Liver (tissue), 9 donors: ENCODE measurements around the gene ATRX. TPM values are rescaled to one million over a fixed set of nuclear protein-coding genes. Genes with fewer than 3 reads are reported as not detected.

Experiments used
- DNase-seq: peaks from one replicate; pipeline ENCODE4 v3.0.0-alpha.2; 2017; ENCODE audit warnings: low spot score
- H3K27ac ChIP-seq, 2 donors: one replicate each; pipeline ENCODE4 v1.7.0; 2013; ENCODE audit warnings: inconsistent platforms in 2 of 2, low read length in 2 of 2, control low read depth in 1 of 2, low read depth in 1 of 2, mild to moderate bottlenecking in 1 of 2
- H3K27me3 ChIP-seq, 4 donors: one replicate each; pipeline versions ENCODE4 v1.6.1 to v1.7.0; 2013; ENCODE audit warnings: low read length in 3 of 4, inconsistent platforms in 1 of 4, mild to moderate bottlenecking in 1 of 4, moderate library complexity in 1 of 4; ENCODE audit not compliant: control insufficient read depth in 4 of 4, insufficient read depth in 4 of 4
- H3K36me3 ChIP-seq, 4 donors: one replicate each; pipeline versions ENCODE4 v1.6.1 to v1.7.0; 2013; ENCODE audit warnings: low read length in 3 of 4, mild to moderate bottlenecking in 3 of 4, low read depth in 1 of 4, moderate library complexity in 1 of 4; ENCODE audit not compliant: control insufficient read depth in 4 of 4, insufficient read depth in 3 of 4
- H3K4me1 ChIP-seq, 4 donors: one replicate each; pipeline versions ENCODE4 v1.6.1 to v1.7.0; 2013; ENCODE audit warnings: low read length in 3 of 4, mild to moderate bottlenecking in 3 of 4, moderate library complexity in 1 of 4; ENCODE audit not compliant: control insufficient read depth in 4 of 4, insufficient read depth in 4 of 4
- H3K4me3 ChIP-seq, 3 donors: one replicate each; pipeline versions ENCODE4 v1.6.1 to v1.7.0; 2013; ENCODE audit warnings: low read length in 3 of 3, control low read depth in 1 of 3, low read depth in 1 of 3, mild to moderate bottlenecking in 1 of 3
- H3K9ac ChIP-seq, 2 donors: one replicate each; pipeline ENCODE4 v1.7.0; 2013; ENCODE audit warnings: low read length in 2 of 2, mild to moderate bottlenecking in 2 of 2, moderate library complexity in 2 of 2, control low read depth in 1 of 2, low read depth in 1 of 2
- H3K9me3 ChIP-seq, 4 donors: one replicate each; pipeline versions ENCODE4 v1.6.1 to v1.7.0; 2013; ENCODE audit warnings: low read length in 3 of 4; ENCODE audit not compliant: control insufficient read depth in 4 of 4
- FOXA1 ChIP-seq: IDR thresholded peaks from 2 replicates; pipeline ENCODE4 v1.6.1; 2016; ENCODE audit warnings: antibody characterized with exemption
- FOXA2 ChIP-seq: IDR thresholded peaks from 2 replicates; pipeline ENCODE4 v1.6.1; 2016; ENCODE audit warnings: antibody characterized with exemption
- HNF4G ChIP-seq: IDR thresholded peaks from 2 replicates; pipeline ENCODE4 v1.6.1; 2016; ENCODE audit warnings: antibody characterized with exemption
- JUND ChIP-seq, 2 donors: IDR thresholded peaks; 2 replicates each; pipeline ENCODE4 v1.6.1; 2016; ENCODE audit warnings: antibody characterized with exemption in 2 of 2
- NR2F2 ChIP-seq: IDR thresholded peaks from 2 replicates; pipeline ENCODE4 v1.6.1; 2016; ENCODE audit warnings: antibody characterized with exemption
- RAD21 ChIP-seq, 2 donors: IDR thresholded peaks; 2 replicates each; pipeline ENCODE4 v1.6.1; 2016; ENCODE audit warnings: antibody characterized with exemption in 2 of 2, mild to moderate bottlenecking in 2 of 2
- RXRA ChIP-seq, 2 donors: IDR thresholded peaks; 2 replicates each; pipeline ENCODE4 v1.6.1; 2017 to 2018; ENCODE audit warnings: antibody characterized with exemption in 2 of 2, mild to moderate bottlenecking in 1 of 2
- TAF1 ChIP-seq: conservative IDR thresholded peaks from 2 replicates; pipeline ENCODE4 v1.6.1; 2016; ENCODE audit warnings: antibody characterized with exemption, mild to moderate bottlenecking
- YY1 ChIP-seq: IDR thresholded peaks from 2 replicates; pipeline ENCODE4 v1.6.1; 2016; ENCODE audit warnings: antibody characterized with exemption, mild to moderate bottlenecking
- whole genome bisulfite sequencing: extraction: QIAGEN DNeasy Blood & Tissue Kit; methylation state at CpG from one replicate; pipeline ENCODE4 v1.1.7; 2013; 5-methylcytosine and 5-hydroxymethylcytosine counted together
- polyA plus RNA-seq, 2 donors: library from polyadenylated mRNA; stranded (reverse) in 1 of 2; unstranded in 1 of 2; fragments of 200-250 nt in 1 of 2; fragments of >200 nt in 1 of 2; fragmentation: Nextera tagmentation in 1 of 2; extraction: Ambion mirVana in 1 of 2; gene quantifications; one replicate each; pipeline versions ENCODE4 v1.2.1 to v1.2.3, GENCODE V29; 2013 to 2015
- total RNA-seq, 2 donors: library from RNA; depleted of rRNA; stranded (reverse); fragments of >200 nt; gene quantifications; one replicate each; pipeline ENCODE4 v1.2.3, GENCODE V29; 2014
- TF ChIP-seq, protein P1 (sequence below): IDR thresholded peaks from 2 replicates; pipeline ENCODE4 v1.6.1; 2016; ENCODE audit warnings: antibody characterized with exemption
- TF ChIP-seq, protein P2 (sequence below): IDR thresholded peaks from 2 replicates; pipeline ENCODE4 v1.6.1; 2016; ENCODE audit warnings: antibody characterized with exemption
- TF ChIP-seq, protein P3 (sequence below): fragments of 150-350 bp; IDR thresholded peaks from 2 replicates; pipeline ENCODE4 v1.5.1; 2017; ENCODE audit warnings: improper control_type of control experiment, low read depth, low read length; ENCODE audit not compliant: missing input control
- TF ChIP-seq, protein P4 (sequence below): IDR thresholded peaks from 2 replicates; pipeline ENCODE4 v1.6.1; 2016; ENCODE audit warnings: antibody characterized with exemption
- TF ChIP-seq, protein P5 (sequence below): IDR thresholded peaks from 2 replicates; pipeline ENCODE4 v1.6.1; 2016; ENCODE audit warnings: antibody characterized with exemption, mild to moderate bottlenecking
- donor health status: healthy.
- donor health status: healthy.
- donor health status: healthy.
- donor health status: healthy.
- donor health status: healthy.

Gene ATRX
- total and polyA plus RNA-seq, 4 donors, result 4.6 to 38.5 (median 32.0) TPM

DNA sequence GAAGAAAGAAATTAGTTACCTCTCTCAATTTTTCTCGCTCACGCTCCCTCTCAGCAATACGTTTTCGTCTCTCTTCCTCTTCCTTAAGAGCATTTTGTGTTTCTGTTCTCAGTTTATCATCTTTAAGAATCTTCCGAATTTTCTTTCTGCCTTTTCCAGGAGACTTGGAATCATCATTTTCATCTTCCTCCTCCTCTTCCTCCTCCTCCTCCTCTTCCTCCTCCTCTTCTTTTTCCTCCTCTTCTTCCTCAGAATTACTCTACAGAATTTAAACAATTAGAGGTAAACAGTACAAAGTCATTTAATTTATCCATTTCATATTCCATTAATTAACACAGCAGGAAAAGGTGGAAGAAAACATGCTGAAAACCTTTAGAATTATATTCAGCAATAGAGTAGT is 133.9 kb downstream of the ATRX start:
- Histone ChIP-seq H3K27ac (no peak overlapping the region), H3K9me3 (no peaks in the 10 kb centered on the region), H3K9ac (no peak overlapping the region), H3K36me3 (peaks cover 3 to 7% (median 4%) of the 10 kb centered on the region in 4 donors), H3K4me3 (no peak overlapping the region), H3K4me1 (no peaks in the 10 kb centered on the region), H3K27me3 (no peaks in the 10 kb centered on the region)
- TF ChIP-seq, protein P1, sequence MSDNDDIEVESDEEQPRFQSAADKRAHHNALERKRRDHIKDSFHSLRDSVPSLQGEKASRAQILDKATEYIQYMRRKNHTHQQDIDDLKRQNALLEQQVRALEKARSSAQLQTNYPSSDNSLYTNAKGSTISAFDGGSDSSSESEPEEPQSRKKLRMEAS, result no peak
- TF ChIP-seq, protein P2, sequence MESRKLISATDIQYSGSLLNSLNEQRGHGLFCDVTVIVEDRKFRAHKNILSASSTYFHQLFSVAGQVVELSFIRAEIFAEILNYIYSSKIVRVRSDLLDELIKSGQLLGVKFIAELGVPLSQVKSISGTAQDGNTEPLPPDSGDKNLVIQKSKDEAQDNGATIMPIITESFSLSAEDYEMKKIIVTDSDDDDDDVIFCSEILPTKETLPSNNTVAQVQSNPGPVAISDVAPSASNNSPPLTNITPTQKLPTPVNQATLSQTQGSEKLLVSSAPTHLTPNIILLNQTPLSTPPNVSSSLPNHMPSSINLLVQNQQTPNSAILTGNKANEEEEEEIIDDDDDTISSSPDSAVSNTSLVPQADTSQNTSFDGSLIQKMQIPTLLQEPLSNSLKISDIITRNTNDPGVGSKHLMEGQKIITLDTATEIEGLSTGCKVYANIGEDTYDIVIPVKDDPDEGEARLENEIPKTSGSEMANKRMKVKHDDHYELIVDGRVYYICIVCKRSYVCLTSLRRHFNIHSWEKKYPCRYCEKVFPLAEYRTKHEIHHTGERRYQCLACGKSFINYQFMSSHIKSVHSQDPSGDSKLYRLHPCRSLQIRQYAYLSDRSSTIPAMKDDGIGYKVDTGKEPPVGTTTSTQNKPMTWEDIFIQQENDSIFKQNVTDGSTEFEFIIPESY, result no peak
- TF ChIP-seq JUND (IDR thresholded peaks at IDR 0.05) (no peak), RAD21 (IDR thresholded peaks at IDR 0.05) (no peak), HNF4G (no peak), RXRA (IDR thresholded peaks at IDR 0.05) (no peak)
- TF ChIP-seq, protein P3, sequence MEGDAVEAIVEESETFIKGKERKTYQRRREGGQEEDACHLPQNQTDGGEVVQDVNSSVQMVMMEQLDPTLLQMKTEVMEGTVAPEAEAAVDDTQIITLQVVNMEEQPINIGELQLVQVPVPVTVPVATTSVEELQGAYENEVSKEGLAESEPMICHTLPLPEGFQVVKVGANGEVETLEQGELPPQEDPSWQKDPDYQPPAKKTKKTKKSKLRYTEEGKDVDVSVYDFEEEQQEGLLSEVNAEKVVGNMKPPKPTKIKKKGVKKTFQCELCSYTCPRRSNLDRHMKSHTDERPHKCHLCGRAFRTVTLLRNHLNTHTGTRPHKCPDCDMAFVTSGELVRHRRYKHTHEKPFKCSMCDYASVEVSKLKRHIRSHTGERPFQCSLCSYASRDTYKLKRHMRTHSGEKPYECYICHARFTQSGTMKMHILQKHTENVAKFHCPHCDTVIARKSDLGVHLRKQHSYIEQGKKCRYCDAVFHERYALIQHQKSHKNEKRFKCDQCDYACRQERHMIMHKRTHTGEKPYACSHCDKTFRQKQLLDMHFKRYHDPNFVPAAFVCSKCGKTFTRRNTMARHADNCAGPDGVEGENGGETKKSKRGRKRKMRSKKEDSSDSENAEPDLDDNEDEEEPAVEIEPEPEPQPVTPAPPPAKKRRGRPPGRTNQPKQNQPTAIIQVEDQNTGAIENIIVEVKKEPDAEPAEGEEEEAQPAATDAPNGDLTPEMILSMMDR, result no peak
- WGBS, result over 99% methylated on average over 5 of the region's 5 CpGs
- DNase-seq, result no peak

DNA sequence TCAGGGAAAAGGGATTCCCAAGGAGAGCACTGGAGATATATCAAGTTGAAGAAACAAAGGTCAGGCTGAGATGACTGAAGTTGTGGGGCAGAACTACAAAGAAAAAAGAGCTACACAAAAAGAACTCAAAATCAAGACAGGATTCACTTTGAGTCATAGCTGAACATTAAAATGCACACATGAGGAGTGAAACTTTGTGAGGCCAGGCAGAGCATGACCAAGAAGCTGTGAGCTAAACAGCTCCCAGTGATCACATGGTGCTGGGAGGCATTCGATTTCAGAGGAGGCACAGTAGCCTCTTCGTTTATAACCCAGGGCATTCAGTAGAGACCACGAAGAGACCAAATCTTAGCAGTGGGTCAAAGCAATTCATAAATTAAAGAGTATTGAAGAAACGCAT is 145.3 kb downstream of the ATRX start:
- TF ChIP-seq, protein P2, result no peak
- no peak for TF ChIP-seq NR2F2
- no peak for TF ChIP-seq FOXA2
- TF ChIP-seq YY1, result no peak
- TF ChIP-seq, protein P4, sequence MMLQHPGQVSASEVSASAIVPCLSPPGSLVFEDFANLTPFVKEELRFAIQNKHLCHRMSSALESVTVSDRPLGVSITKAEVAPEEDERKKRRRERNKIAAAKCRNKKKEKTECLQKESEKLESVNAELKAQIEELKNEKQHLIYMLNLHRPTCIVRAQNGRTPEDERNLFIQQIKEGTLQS, result no peak
- no peak for TF ChIP-seq FOXA1
- TF ChIP-seq, protein P5, sequence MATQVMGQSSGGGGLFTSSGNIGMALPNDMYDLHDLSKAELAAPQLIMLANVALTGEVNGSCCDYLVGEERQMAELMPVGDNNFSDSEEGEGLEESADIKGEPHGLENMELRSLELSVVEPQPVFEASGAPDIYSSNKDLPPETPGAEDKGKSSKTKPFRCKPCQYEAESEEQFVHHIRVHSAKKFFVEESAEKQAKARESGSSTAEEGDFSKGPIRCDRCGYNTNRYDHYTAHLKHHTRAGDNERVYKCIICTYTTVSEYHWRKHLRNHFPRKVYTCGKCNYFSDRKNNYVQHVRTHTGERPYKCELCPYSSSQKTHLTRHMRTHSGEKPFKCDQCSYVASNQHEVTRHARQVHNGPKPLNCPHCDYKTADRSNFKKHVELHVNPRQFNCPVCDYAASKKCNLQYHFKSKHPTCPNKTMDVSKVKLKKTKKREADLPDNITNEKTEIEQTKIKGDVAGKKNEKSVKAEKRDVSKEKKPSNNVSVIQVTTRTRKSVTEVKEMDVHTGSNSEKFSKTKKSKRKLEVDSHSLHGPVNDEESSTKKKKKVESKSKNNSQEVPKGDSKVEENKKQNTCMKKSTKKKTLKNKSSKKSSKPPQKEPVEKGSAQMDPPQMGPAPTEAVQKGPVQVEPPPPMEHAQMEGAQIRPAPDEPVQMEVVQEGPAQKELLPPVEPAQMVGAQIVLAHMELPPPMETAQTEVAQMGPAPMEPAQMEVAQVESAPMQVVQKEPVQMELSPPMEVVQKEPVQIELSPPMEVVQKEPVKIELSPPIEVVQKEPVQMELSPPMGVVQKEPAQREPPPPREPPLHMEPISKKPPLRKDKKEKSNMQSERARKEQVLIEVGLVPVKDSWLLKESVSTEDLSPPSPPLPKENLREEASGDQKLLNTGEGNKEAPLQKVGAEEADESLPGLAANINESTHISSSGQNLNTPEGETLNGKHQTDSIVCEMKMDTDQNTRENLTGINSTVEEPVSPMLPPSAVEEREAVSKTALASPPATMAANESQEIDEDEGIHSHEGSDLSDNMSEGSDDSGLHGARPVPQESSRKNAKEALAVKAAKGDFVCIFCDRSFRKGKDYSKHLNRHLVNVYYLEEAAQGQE, result no peak
- TF ChIP-seq RAD21 (IDR thresholded peaks at IDR 0.05), result no peak
- no peak for TF ChIP-seq HNF4G
- TF ChIP-seq RXRA (IDR thresholded peaks at IDR 0.05), result no peak
- TF ChIP-seq TAF1, result no peak
- no peaks in the 10 kb centered on the region for H3K4me1 ChIP-seq
- no peak overlapping the region for H3K4me3 ChIP-seq
- H3K9me3 ChIP-seq, result no peaks in the 10 kb centered on the region
- H3K27me3 ChIP-seq, result no peaks in the 10 kb centered on the region
- no peak overlapping the region for H3K9ac ChIP-seq
- H3K27ac ChIP-seq, result no peak overlapping the region
- 95% methylated on average over 4 of the region's 4 CpGs for WGBS
- no peak for DNase-seq
- peaks cover 0 to 4% (median 2%) of the 10 kb centered on the region in 4 donors for H3K36me3 ChIP-seq
